ENCODE results near the gene MAML1. TPM values are rescaled to one million over a fixed set of nuclear protein-coding genes. Genes with fewer than 3 reads are reported as not detected.

The MAML1 gene
- total RNA-seq: 11.0 and 13.3 TPM in 2 replicates

GRCh38 chr5:179732412-179732917 is at the start of gene MAML1:
TSS of gene MAML1 (plus strand) at chr5:179732822. CDS start at chr5:179733113, 291 bp downstream.

GRCh38 chr5:179698935-179699615 is 33.5 kb upstream of the MAML1 start, which contains the start of gene CANX:
TSS of gene CANX (plus strand) at chr5:179698967. CDS start at chr5:179705682, 6,715 bp downstream.

GRCh38 chr5:179793468-179794139 is 61.0 kb downstream of the MAML1 start, which contains the start of gene LTC4S:
TSS of gene LTC4S (plus strand) at chr5:179793986. CDS start at chr5:179794081, 95 bp downstream.

GRCh38 chr5:179806250-179807048 is 73.8 kb downstream of the MAML1 start, which contains the start of gene MGAT4B:
TSS of gene MGAT4B (minus strand) at chr5:179806866. CDS start at chr5:179806583, 283 bp downstream.

GRCh38 chr5:179820483-179821297 is 88.1 kb downstream of the MAML1 start, which contains the start of gene SQSTM1:
TSS of gene SQSTM1 (plus strand) at chr5:179820905. CDS start at chr5:179820937, 32 bp downstream.

Small RNA genes lying within 50 kb of the gene (small RNA-seq; reads per million reads assigned to genes)
- not detected for gene MIR1229

Other genes starting within 250 kb of the MAML1 start
- 34.4 and 42.4 TPM in 2 replicates for gene RUFY1, start 182.3 kb upstream of the MAML1 start, total RNA-seq
- 384 and 639 TPM in 2 replicates for gene HNRNPH1, start 109.2 kb upstream of the MAML1 start, total RNA-seq
- 0.39 TPM in 1 of 2 replicates, not detected in the other for gene CBY3, start 51.8 kb upstream of the MAML1 start, total RNA-seq
- 438 and 620 TPM in 2 replicates for gene CANX, start 33.9 kb upstream of the MAML1 start, total RNA-seq
- 1.2 TPM in 1 of 2 replicates, not detected in the other for gene LTC4S, start 61.2 kb downstream of the MAML1 start, total RNA-seq
- 79.7 and 99.2 TPM in 2 replicates for gene MGAT4B, start 74.0 kb downstream of the MAML1 start, total RNA-seq
- 121 and 166 TPM in 2 replicates for gene SQSTM1, start 88.1 kb downstream of the MAML1 start, total RNA-seq
- gene MRNIP, start 126.0 kb downstream of the MAML1 start, total RNA-seq: 6.2 and 26.7 TPM in 2 replicates
- 64.0 and 96.6 TPM in 2 replicates for gene TBC1D9B, start 175.1 kb downstream of the MAML1 start, total RNA-seq